ENCODE measurements around the gene NRXN2. TPM values are rescaled to one million over a fixed set of nuclear protein-coding genes. Genes with fewer than 3 reads are reported as not detected.
"Not testable (repeated sequence)": the region's sequence is repeated elsewhere in the genome, so short reads cannot be mapped to it uniquely, and the experiment has no call there.

NRXN2 gene
- polyA plus RNA-seq, 4 donors = 0.45 to 8.9 (median 2.7) TPM

DNA sequence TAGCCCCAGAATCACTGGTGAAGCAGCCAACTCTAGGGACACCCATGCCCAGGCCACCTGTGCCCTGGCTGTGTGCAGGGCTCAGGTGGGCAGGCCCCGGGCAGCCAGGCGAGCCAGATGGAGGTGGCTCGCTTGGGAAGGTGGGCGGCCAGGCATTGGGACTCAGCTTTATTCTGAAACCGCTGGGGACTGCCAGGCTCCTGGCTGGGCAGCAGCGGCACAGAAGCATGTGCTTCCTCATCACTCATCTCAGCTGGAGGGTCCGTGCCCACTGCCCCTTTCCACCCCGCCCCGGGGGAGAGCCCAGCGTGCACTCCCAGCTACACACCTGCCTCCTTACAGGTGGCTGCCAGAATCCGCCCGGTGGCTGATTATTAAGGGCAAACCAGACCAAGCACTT is 159.0 kb downstream of the NRXN2 start:
- Histone ChIP-seq H3K4me3 (ENCODE audit: low read depth in 1 of 3, low read length in 3 of 3) (no peak overlapping the region), H3K36me3 (ENCODE audit: control insufficient read depth in 3 of 3, insufficient read depth in 2 of 3, low read depth in 1 of 3, low read length in 3 of 3) (no peaks in the 10 kb centered on the region), H3K27ac (ENCODE audit: low read depth in 1 of 3, low read length in 2 of 3) (no peak overlapping the region), H3K4me1 (ENCODE audit: control insufficient read depth in 3 of 3, insufficient read depth in 2 of 3, low read depth in 1 of 3, low read length in 2 of 3) (peaks cover 0 to 21% (median 0%) of the 10 kb centered on the region in 3 donors), H3K9me3 (ENCODE audit: control insufficient read depth in 2 of 2, insufficient read depth in 1 of 2, low read depth in 1 of 2, low read length in 1 of 2) (no peaks in the 10 kb centered on the region), H3K27me3 (ENCODE audit: control insufficient read depth in 3 of 3, insufficient read depth in 3 of 3, low read length in 3 of 3) (no peaks in the 10 kb centered on the region)
- no peak for DNase-seq
- no peak for FAIRE-seq
- 76 to 91% (median 90%) methylated on average over 12 of the region's 12 CpGs for WGBS, 3 donors

DNA sequence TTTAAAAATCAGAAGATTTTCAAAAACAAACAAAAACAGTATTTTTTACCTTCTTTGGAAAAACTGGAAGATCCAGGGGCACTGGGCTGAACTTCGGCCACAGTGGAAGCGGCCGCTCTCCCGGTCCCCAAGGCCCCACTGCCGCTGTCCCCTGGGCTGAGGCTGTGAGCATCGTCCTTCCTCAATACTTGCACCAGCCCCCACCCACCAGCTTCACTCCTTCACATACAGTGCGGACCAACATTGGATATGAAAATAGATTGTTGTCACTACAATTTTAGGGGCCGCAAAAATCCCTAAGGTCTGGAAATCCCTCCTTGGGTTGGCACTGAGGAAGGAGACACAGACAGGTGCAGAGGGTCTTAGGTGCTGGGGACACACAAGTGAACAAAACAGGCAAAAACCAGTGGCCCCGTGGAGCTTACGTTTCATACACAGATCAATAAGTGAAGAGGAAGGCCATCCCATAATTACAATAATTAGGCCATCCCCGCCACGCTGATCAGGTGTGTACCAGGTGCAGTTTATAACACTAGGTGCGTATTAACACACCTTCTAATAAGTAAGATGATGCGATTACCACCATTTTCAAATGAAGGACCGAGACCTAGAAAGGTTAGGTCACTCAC is 160.2 kb downstream of the NRXN2 start:
- WGBS, 3 donors = 62 to 85% (median 75%) methylated on average over 15 of the region's 15 CpGs
- H3K36me3 ChIP-seq (ENCODE audit: control insufficient read depth in 3 of 3, insufficient read depth in 2 of 3, low read depth in 1 of 3, low read length in 3 of 3) = no peaks in the 10 kb centered on the region

DNA sequence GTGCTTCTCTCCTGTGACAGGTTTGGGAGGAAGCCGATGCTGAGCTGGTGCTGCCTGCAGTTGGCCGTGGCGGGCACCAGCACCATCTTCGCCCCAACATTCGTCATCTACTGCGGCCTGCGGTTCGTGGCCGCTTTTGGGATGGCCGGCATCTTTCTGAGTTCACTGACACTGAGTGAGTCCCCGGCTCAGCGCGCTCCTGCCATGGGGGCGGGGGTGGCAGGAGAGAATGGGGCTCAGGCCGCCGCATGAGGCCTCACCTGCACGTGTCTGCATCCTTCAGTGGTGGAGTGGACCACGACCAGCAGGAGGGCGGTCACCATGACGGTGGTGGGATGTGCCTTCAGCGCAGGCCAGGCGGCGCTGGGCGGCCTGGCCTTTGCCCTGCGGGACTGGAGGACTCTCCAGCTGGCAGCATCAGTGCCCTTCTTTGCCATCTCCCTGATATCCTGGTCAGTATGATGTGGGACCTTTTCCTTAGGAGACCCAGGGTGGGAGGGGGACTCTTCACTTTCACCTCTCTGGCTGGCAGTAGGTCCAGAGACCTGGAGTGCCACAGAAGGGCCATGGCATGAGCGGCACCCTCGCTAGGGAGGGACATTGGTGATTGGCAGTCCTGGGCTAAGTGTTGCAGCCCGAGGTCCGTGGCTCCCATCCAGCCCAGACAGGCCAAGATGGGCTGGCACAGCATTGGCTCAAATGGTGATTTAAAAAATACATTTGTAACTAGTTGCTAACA is 160.8 kb downstream of the NRXN2 start:
- Histone ChIP-seq H3K9me3 (ENCODE audit: control insufficient read depth in 2 of 2, insufficient read depth in 1 of 2, low read depth in 1 of 2, low read length in 1 of 2) (no peaks in the 10 kb centered on the region), H3K36me3 (ENCODE audit: control insufficient read depth in 3 of 3, insufficient read depth in 2 of 3, low read depth in 1 of 3, low read length in 3 of 3) (no peaks in the 10 kb centered on the region), H3K4me1 (ENCODE audit: control insufficient read depth in 3 of 3, insufficient read depth in 2 of 3, low read depth in 1 of 3, low read length in 2 of 3) (peaks cover 0 to 21% (median 0%) of the 10 kb centered on the region in 3 donors), H3K4me3 (ENCODE audit: low read depth in 1 of 3, low read length in 3 of 3) (no peak overlapping the region), H3K27ac (ENCODE audit: low read depth in 1 of 3, low read length in 2 of 3) (no peak overlapping the region), H3K27me3 (ENCODE audit: control insufficient read depth in 3 of 3, insufficient read depth in 3 of 3, low read length in 3 of 3) (no peaks in the 10 kb centered on the region)
- FAIRE-seq = no peak
- 90% methylated on average over 29 of the region's 29 CpGs for WGBS, 3 donors
- no peak for DNase-seq

More for the DNA sequence above, 160.2 kb downstream of the NRXN2 start:
- FAIRE-seq (no peak), DNase-seq (no peak)
- Histone ChIP-seq H3K9me3 (ENCODE audit: control insufficient read depth in 2 of 2, insufficient read depth in 1 of 2, low read depth in 1 of 2, low read length in 1 of 2) (no peaks in the 10 kb centered on the region), H3K27me3 (ENCODE audit: control insufficient read depth in 3 of 3, insufficient read depth in 3 of 3, low read length in 3 of 3) (no peaks in the 10 kb centered on the region), H3K4me1 (ENCODE audit: control insufficient read depth in 3 of 3, insufficient read depth in 2 of 3, low read depth in 1 of 3, low read length in 2 of 3) (peaks cover 0 to 21% (median 0%) of the 10 kb centered on the region in 3 donors), H3K27ac (ENCODE audit: low read depth in 1 of 3, low read length in 2 of 3) (no peak overlapping the region), H3K4me3 (ENCODE audit: low read depth in 1 of 3, low read length in 3 of 3) (no peak overlapping the region)

DNA sequence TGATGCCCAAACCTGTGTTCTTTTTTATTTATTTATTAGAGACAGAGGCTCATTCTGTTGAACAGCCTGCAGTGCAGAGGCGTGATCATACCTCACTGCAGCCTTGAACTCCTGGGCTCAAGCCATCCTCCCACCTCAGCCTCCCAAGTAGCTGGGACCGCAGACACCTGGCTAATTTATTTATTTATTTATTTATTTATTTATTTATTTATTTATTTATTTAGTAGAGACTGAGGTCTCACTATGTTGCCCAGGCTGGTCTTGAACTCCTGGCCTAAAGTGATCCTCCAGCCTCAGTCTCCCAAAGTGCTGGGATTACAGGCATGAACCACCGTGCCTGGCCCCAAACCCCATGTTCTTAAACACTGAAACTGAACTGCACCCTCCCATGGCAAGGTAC is 161.6 kb downstream of the NRXN2 start:
- WGBS, 3 donors = 86 to 93% (median 87%) methylated on average over 3 of the region's 3 CpGs
- H3K4me1 ChIP-seq (ENCODE audit: control insufficient read depth in 3 of 3, insufficient read depth in 2 of 3, low read depth in 1 of 3, low read length in 2 of 3) = peaks cover 0 to 16% (median 0%) of the 10 kb centered on the region in 3 donors
- FAIRE-seq; H3K9me3 ChIP-seq (ENCODE audit: control insufficient read depth in 2 of 2, insufficient read depth in 1 of 2, low read depth in 1 of 2, low read length in 1 of 2); H3K36me3 ChIP-seq (ENCODE audit: control insufficient read depth in 3 of 3, insufficient read depth in 2 of 3, low read depth in 1 of 3, low read length in 3 of 3); H3K4me3 ChIP-seq (ENCODE audit: low read depth in 1 of 3, low read length in 3 of 3); H3K27me3 ChIP-seq (ENCODE audit: control insufficient read depth in 3 of 3, insufficient read depth in 3 of 3, low read length in 3 of 3); H3K27ac ChIP-seq (ENCODE audit: low read depth in 1 of 3, low read length in 2 of 3); DNase-seq: not testable (repeated sequence)

DNA sequence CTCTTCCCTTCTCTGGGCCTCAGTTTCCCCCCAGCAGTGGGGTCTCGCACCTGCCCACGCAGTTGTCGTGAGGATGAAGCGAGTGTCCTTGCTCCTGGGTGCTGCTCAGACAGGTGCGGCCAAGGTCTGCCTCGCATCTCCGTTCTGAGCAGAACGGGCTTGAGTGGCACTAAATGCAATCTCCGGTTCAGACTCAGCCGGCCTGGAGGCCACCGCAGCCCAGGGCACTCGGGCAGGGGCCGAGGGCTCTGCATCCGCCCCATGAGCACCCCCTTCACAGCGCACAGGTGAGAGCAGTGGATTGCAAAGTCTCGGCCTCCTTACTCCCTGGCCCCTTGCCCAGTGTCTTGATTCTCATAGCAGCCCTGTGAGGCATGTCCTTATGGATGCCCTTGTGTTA is 162.1 kb downstream of the NRXN2 start:
- H3K4me3 ChIP-seq (ENCODE audit: low read depth in 1 of 3, low read length in 3 of 3) = no peak overlapping the region
- no peaks in the 10 kb centered on the region for H3K27me3 ChIP-seq (ENCODE audit: control insufficient read depth in 3 of 3, insufficient read depth in 3 of 3, low read length in 3 of 3)
- 84 to 90% (median 85%) methylated on average over 16 of the region's 16 CpGs for WGBS, 3 donors
- DNase-seq = no peak
- no peaks in the 10 kb centered on the region for H3K9me3 ChIP-seq (ENCODE audit: control insufficient read depth in 2 of 2, insufficient read depth in 1 of 2, low read depth in 1 of 2, low read length in 1 of 2)
- H3K27ac ChIP-seq (ENCODE audit: low read depth in 1 of 3, low read length in 2 of 3) = no peak overlapping the region
- no peak for FAIRE-seq
- no peaks in the 10 kb centered on the region for H3K36me3 ChIP-seq (ENCODE audit: control insufficient read depth in 3 of 3, insufficient read depth in 2 of 3, low read depth in 1 of 3, low read length in 3 of 3)
- H3K4me1 ChIP-seq (ENCODE audit: control insufficient read depth in 3 of 3, insufficient read depth in 2 of 3, low read depth in 1 of 3, low read length in 2 of 3) = peaks cover 0 to 19% (median 0%) of the 10 kb centered on the region in 3 donors

DNA sequence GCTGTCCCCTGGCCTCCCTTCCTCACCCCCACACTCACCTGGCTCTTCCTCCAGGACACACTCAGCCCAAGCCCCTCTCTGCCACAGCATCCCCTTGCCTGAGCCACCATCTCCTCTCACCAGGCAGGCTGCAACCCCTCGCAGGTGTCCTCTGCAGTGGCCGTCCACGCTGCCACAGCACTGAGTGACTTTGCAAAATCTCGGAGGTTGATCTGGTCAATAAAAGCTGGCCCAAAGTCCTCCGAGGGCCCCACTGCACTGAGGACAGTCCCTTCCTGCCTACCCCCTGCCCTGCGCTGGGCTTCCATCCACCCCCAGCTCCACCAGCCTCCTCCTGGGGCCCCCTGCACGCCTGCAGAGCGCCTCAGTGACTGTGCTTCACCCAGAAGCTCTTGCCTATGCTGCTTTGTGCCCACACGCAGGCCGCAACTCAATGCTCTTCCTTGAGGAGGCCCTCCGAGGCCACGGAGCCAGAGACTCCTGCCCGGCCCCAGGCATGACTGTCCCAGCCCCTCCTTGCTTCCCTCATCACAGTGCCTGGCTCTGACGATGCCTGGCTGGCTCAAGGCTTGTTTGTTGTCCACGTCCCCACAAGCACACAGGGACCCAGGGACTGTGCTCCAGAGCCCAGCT is 162.7 kb downstream of the NRXN2 start:
- no peaks in the 10 kb centered on the region for H3K36me3 ChIP-seq (ENCODE audit: control insufficient read depth in 3 of 3, insufficient read depth in 2 of 3, low read depth in 1 of 3, low read length in 3 of 3)
- no peaks in the 10 kb centered on the region for H3K27me3 ChIP-seq (ENCODE audit: control insufficient read depth in 3 of 3, insufficient read depth in 3 of 3, low read length in 3 of 3)
- DNase-seq = no peak
- 68 to 76% (median 74%) methylated on average over 14 to 15 of the region's 15 CpGs for WGBS, 3 donors
- peaks cover 0 to 20% (median 0%) of the 10 kb centered on the region in 3 donors for H3K4me1 ChIP-seq (ENCODE audit: control insufficient read depth in 3 of 3, insufficient read depth in 2 of 3, low read depth in 1 of 3, low read length in 2 of 3)
- H3K4me3 ChIP-seq (ENCODE audit: low read depth in 1 of 3, low read length in 3 of 3) = no peak overlapping the region
- H3K9me3 ChIP-seq (ENCODE audit: control insufficient read depth in 2 of 2, insufficient read depth in 1 of 2, low read depth in 1 of 2, low read length in 1 of 2) = no peaks in the 10 kb centered on the region
- no peak overlapping the region for H3K27ac ChIP-seq (ENCODE audit: low read depth in 1 of 3, low read length in 2 of 3)
- FAIRE-seq = no peak

DNA sequence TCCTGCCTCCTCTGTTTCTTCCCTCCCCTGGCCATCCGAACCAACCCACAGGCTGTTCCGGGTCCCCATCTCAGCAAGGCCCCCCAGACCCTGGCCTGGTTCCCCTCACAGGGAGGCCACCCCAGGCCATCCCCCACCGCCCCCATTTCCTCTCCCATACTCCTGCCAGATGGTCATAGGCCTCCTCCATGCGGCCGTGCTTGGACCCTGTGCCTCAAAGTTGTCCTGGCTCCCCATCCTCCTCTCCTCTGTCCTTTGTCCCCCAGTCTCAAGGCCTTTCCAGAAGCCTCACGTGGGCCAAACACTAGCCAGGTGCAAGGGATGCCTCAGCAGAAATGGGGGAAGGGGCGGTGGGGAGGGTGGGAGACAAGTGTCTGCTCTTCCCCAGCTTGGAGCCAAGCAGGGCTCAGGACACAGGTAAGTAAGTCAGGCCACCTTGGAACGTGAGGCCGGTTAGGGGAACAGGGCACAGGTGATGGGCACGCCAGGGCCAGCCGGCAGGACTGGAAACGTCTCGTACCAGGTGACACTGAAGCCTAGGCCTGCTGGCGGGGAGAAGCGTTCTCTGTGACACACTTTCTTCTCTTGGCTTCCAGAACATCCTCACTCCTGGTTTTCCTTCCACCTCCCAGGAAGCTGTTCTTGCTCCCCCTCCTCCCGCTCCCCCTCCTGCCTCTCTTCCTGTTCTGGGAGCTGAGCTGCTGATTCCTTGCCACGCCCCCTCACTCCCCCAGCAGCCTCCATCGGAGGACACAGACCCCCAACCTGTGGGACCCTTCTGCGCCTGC is 163.5 kb downstream of the NRXN2 start:
- H3K27me3 ChIP-seq (ENCODE audit: control insufficient read depth in 3 of 3, insufficient read depth in 3 of 3, low read length in 3 of 3) = no peaks in the 10 kb centered on the region
- H3K9me3 ChIP-seq (ENCODE audit: control insufficient read depth in 2 of 2, insufficient read depth in 1 of 2, low read depth in 1 of 2, low read length in 1 of 2) = no peaks in the 10 kb centered on the region
- no peaks in the 10 kb centered on the region for H3K36me3 ChIP-seq (ENCODE audit: control insufficient read depth in 3 of 3, insufficient read depth in 2 of 3, low read depth in 1 of 3, low read length in 3 of 3)
- DNase-seq = no peak
- H3K4me1 ChIP-seq (ENCODE audit: control insufficient read depth in 3 of 3, insufficient read depth in 2 of 3, low read depth in 1 of 3, low read length in 2 of 3) = peaks cover 0 to 27% (median 0%) of the 10 kb centered on the region in 3 donors
- 60 to 75% (median 69%) methylated on average over 19 of the region's 19 CpGs for WGBS, 3 donors
- FAIRE-seq = no peak
- no peak overlapping the region for H3K27ac ChIP-seq (ENCODE audit: low read depth in 1 of 3, low read length in 2 of 3)
- no peak overlapping the region for H3K4me3 ChIP-seq (ENCODE audit: low read depth in 1 of 3, low read length in 3 of 3)

DNA sequence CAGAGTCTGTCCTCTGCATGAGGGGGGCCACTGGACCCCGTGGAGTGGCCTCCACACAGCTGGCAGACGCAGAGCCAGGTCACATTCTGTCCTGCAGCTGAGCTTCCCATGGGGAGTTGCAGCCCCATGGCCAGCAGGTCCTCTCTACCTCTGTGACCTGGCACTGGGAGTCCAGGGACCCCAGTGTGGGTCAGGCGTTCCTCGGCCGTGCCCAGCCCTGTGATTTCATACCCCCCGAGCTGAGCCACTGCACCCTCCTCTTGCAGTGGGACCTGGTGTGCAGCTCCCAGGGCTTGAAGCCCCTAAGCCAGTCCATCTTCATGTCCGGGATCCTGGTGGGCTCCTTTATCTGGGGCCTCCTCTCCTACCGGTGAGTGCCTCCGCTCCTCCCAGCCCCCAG is 164.1 kb downstream of the NRXN2 start:
- Histone ChIP-seq H3K27me3 (ENCODE audit: control insufficient read depth in 3 of 3, insufficient read depth in 3 of 3, low read length in 3 of 3) (no peaks in the 10 kb centered on the region), H3K4me3 (ENCODE audit: low read depth in 1 of 3, low read length in 3 of 3) (no peak overlapping the region), H3K4me1 (ENCODE audit: control insufficient read depth in 3 of 3, insufficient read depth in 2 of 3, low read depth in 1 of 3, low read length in 2 of 3) (peaks cover 0 to 34% (median 0%) of the 10 kb centered on the region in 3 donors), H3K9me3 (ENCODE audit: control insufficient read depth in 2 of 2, insufficient read depth in 1 of 2, low read depth in 1 of 2, low read length in 1 of 2) (no peaks in the 10 kb centered on the region), H3K36me3 (ENCODE audit: control insufficient read depth in 3 of 3, insufficient read depth in 2 of 3, low read depth in 1 of 3, low read length in 3 of 3) (no peaks in the 10 kb centered on the region), H3K27ac (ENCODE audit: low read depth in 1 of 3, low read length in 2 of 3) (no peak overlapping the region)
- no peak for DNase-seq
- 87 to 94% (median 89%) methylated on average over 9 of the region's 9 CpGs for WGBS, 3 donors
- no peak for FAIRE-seq
